SU-DHL-6 (cell line): Measurements from ENCODE around the gene EPC1.
"Not testable (repeated sequence)": the region's sequence is repeated elsewhere in the genome, so short reads cannot be mapped to it uniquely, and the experiment has no call there.

Source experiments
- H2AFZ ChIP-seq: fragments of 200-600 bp; sonication (generic); 2 replicates; pipeline ENCODE4 v1.6.1; 2014; ENCODE audit warnings: low read depth, mild to moderate bottlenecking, moderate library complexity, mixed read lengths, antibody characterized with exemption, low read length; ENCODE audit not compliant: severe bottlenecking
- H3F3A ChIP-seq: fragments of 200-600 bp; shearing (Covaris generic); 2 replicates; pipeline ENCODE4 v1.6.0; 2016; ENCODE audit warnings: antibody characterized with exemption, mild to moderate bottlenecking; ENCODE audit not compliant: insufficient read depth
- H3K27ac ChIP-seq: fragments of 200-600 bp; sonication (generic); 2 replicates; pipeline ENCODE4 v1.5.1; 2016; ENCODE audit warnings: low read depth, mild to moderate bottlenecking, low read length, moderate library complexity, mixed read lengths
- H3K27me3 ChIP-seq: fragments of 200-600 bp; sonication (generic), shearing (Covaris generic); 2 replicates; pipeline ENCODE4 v1.6.0; 2014; ENCODE audit warnings: mild to moderate bottlenecking, low read length
- H3K36me3 ChIP-seq: fragments of 200-600 bp; sonication (generic); 2 replicates; pipeline ENCODE4 v1.6.1; 2014; ENCODE audit warnings: mild to moderate bottlenecking, low read length, mixed read lengths
- H3K4me2 ChIP-seq: fragments of 300-600, 200-600 bp; shearing (Covaris generic), sonication (generic); 2 replicates; pipeline ENCODE4 v1.6.0; 2014; ENCODE audit warnings: low read length, low read depth, mild to moderate bottlenecking; ENCODE audit not compliant: poor library complexity, severe bottlenecking
- H3K4me3 ChIP-seq: fragments of 200-600 bp; sonication (generic); 2 replicates; pipeline ENCODE4 v1.5.1; 2014; ENCODE audit warnings: antibody characterized with exemption, low read length, mild to moderate bottlenecking, mixed read lengths; ENCODE audit not compliant: insufficient read depth, poor library complexity, severe bottlenecking
- H3K79me2 ChIP-seq: fragments of 200-600 bp; sonication (generic); 2 replicates; pipeline ENCODE4 v1.6.1; 2014; ENCODE audit warnings: mild to moderate bottlenecking, low read length, moderate library complexity; ENCODE audit not compliant: insufficient read depth
- H3K9ac ChIP-seq: fragments of 200-600 bp; sonication (generic); 2 replicates; pipeline ENCODE4 v1.7.0; 2014; ENCODE audit warnings: mild to moderate bottlenecking, low read length
- H3K9me2 ChIP-seq: fragments of 200-600 bp; sonication (generic); replicated peaks from 2 replicates; pipeline ENCODE4 v1.6.1; 2014; ENCODE audit warnings: low read length; ENCODE audit not compliant: insufficient read depth
- H3K9me3 ChIP-seq: fragments of 200-600 bp; sonication (generic); 2 replicates; pipeline ENCODE4 v1.6.1; 2014; ENCODE audit warnings: low read length, mixed read lengths; ENCODE audit not compliant: insufficient read depth
- H4K20me1 ChIP-seq: fragments of 200-600 bp; sonication (generic); 2 replicates; pipeline ENCODE4 v1.6.1; 2014; ENCODE audit warnings: low read depth, mild to moderate bottlenecking, antibody characterized with exemption, low read length, moderate library complexity, mixed read lengths
- EZH2phosphoT487 ChIP-seq: fragments of 200-600 bp; sonication (generic), shearing (Covaris generic); conservative IDR thresholded peaks from 2 replicates; pipeline ENCODE4 v1.6.1; 2018; ENCODE audit warnings: mild to moderate bottlenecking, antibody characterized with exemption, low read length, moderate library complexity, mixed read lengths
- TF ChIP-seq, protein P1 (sequence below): fragments of 200-600 bp; sonication (generic); IDR thresholded peaks from one replicate; pipeline ENCODE4 v1.5.1; 2017; ENCODE audit warnings: antibody characterized with exemption, mild to moderate bottlenecking, low read length, moderate library complexity; ENCODE audit not compliant: insufficient read depth, poor library complexity, severe bottlenecking

The EPC1 gene

DNA sequence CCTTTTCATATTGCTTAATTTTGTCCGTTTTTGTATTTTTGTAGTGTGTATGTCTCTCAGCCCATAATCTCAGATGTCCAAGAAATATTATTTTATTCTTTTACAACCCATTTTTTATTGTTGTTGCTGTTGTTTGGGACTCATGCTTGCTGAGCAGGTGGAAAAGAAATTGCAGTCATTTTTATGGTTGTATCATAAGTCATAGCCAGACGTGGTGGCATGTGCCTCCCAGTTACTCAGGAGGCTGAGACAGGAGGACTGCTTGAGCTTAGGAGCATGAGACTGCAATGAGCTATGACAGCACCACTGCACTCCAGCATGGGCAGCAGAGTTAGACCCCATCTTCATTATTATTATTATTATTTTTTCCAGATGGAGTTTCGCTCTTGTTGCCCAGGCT, 117.8 kb downstream of the EPC1 start:
- TF ChIP-seq EZH2phosphoT487, result no peak
- TF ChIP-seq, protein P1, sequence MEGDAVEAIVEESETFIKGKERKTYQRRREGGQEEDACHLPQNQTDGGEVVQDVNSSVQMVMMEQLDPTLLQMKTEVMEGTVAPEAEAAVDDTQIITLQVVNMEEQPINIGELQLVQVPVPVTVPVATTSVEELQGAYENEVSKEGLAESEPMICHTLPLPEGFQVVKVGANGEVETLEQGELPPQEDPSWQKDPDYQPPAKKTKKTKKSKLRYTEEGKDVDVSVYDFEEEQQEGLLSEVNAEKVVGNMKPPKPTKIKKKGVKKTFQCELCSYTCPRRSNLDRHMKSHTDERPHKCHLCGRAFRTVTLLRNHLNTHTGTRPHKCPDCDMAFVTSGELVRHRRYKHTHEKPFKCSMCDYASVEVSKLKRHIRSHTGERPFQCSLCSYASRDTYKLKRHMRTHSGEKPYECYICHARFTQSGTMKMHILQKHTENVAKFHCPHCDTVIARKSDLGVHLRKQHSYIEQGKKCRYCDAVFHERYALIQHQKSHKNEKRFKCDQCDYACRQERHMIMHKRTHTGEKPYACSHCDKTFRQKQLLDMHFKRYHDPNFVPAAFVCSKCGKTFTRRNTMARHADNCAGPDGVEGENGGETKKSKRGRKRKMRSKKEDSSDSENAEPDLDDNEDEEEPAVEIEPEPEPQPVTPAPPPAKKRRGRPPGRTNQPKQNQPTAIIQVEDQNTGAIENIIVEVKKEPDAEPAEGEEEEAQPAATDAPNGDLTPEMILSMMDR, result no peak
- H3K9me2 ChIP-seq, result no peaks in the 10 kb centered on the region
- H3K4me2 ChIP-seq, result no peak overlapping the region
- no peak overlapping the region for H2AFZ ChIP-seq
- no peaks in the 10 kb centered on the region for H4K20me1 ChIP-seq
- H3K79me2 ChIP-seq, result no peaks in the 10 kb centered on the region
- no peaks in the 10 kb centered on the region for H3K27me3 ChIP-seq
- no peak overlapping the region for H3K27ac ChIP-seq
- no peaks in the 10 kb centered on the region for H3K9me3 ChIP-seq
- H3K9ac ChIP-seq, result no peak overlapping the region
- no peaks in the 10 kb centered on the region for H3F3A ChIP-seq
- H3K36me3 ChIP-seq, result no peaks in the 10 kb centered on the region
- no peak overlapping the region for H3K4me3 ChIP-seq

DNA sequence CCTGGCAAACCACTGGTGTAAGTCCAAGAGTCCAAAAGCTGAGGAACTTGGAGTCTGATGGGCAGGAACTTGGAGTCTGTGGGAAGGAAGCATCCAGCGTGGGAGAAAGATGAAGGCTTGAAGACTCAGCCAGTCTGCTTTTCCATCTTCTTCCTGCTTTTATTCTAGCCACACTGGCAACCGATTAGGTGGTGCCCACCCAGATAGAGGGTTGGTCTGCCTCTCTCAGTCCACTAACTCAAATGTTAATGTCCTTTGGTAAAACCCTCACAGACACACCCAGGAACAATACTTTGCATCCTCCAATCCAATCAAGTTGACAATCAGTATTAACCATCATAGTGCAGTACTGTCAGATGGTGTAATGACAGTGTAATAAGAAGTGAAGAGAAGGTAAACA, 119.2 kb downstream of the EPC1 start:
- no peaks in the 10 kb centered on the region for H3K79me2 ChIP-seq
- H4K20me1 ChIP-seq, result no peaks in the 10 kb centered on the region
- H3K9me3 ChIP-seq, result no peaks in the 10 kb centered on the region
- no peak overlapping the region for H3K9ac ChIP-seq
- no peaks in the 10 kb centered on the region for H3F3A ChIP-seq
- H3K9me2 ChIP-seq, result no peaks in the 10 kb centered on the region
- H3K27ac ChIP-seq, result no peak overlapping the region
- H2AFZ ChIP-seq, result no peak overlapping the region
- no peak overlapping the region for H3K4me2 ChIP-seq
- TF ChIP-seq, protein P1, result no peak
- no peak for TF ChIP-seq EZH2phosphoT487
- H3K36me3 ChIP-seq, result no peaks in the 10 kb centered on the region
- no peaks in the 10 kb centered on the region for H3K27me3 ChIP-seq
- H3K4me3 ChIP-seq, result no peak overlapping the region

DNA sequence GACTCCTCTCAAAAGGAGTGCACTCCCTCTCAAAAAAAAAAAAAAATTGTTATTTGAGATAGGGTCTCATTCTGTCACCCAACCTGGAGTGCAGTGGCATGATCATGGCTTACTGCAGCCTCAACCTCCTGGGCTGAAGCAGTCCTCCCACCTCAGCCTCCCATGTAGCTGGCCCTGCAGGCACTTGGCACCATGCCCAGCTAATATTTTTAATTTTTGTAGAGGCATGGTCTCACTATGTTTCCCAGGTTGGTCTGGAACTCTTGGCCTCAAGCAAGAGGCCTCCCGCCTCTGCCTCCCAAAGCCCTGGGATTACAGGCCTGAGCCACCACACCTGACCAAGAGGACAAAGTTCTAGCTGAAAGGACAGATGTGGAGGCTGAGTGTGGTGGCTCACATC, 120.3 kb downstream of the EPC1 start:
- no peaks in the 10 kb centered on the region for H3K79me2 ChIP-seq
- H3K27me3 ChIP-seq, result no peaks in the 10 kb centered on the region
- no peak overlapping the region for H3K4me2 ChIP-seq
- no peak for TF ChIP-seq EZH2phosphoT487
- TF ChIP-seq, protein P1, result no peak
- H4K20me1 ChIP-seq, result no peaks in the 10 kb centered on the region
- no peak overlapping the region for H2AFZ ChIP-seq
- no peak overlapping the region for H3K27ac ChIP-seq
- no peak overlapping the region for H3K9ac ChIP-seq
- H3F3A ChIP-seq, result no peaks in the 10 kb centered on the region
- H3K9me3 ChIP-seq, result no peaks in the 10 kb centered on the region
- H3K9me2 ChIP-seq, result no peaks in the 10 kb centered on the region
- no peaks in the 10 kb centered on the region for H3K36me3 ChIP-seq
- H3K4me3 ChIP-seq, result no peak overlapping the region

DNA sequence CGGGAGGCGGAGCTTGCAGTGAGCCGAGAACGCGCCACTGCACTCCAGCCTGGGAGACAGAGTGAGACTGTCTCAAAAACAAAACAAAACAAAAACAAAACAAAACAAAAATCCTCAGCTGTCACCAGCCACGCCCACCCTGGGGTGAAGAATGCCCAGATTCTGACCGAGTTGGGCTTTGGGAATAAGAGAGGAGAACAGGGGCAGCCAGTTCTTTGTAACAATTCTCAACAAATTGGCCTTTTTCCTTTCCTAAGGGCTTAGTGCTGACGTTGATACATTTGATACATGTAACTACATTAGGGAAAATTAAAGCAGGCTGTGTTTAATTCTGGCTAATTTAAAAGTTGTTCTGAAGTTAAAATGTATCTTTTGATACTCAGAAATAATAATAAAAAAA, 121.0 kb downstream of the EPC1 start:
- H3K9me3 ChIP-seq, result no peaks in the 10 kb centered on the region
- no peak overlapping the region for H2AFZ ChIP-seq
- H3K36me3 ChIP-seq, result no peaks in the 10 kb centered on the region
- no peaks in the 10 kb centered on the region for H3F3A ChIP-seq
- no peak overlapping the region for H3K27ac ChIP-seq
- TF ChIP-seq EZH2phosphoT487, result no peak
- no peaks in the 10 kb centered on the region for H3K27me3 ChIP-seq
- no peak overlapping the region for H3K9ac ChIP-seq
- H4K20me1 ChIP-seq, result no peaks in the 10 kb centered on the region
- H3K79me2 ChIP-seq, result no peaks in the 10 kb centered on the region
- no peak overlapping the region for H3K4me2 ChIP-seq
- no peak overlapping the region for H3K4me3 ChIP-seq
- no peaks in the 10 kb centered on the region for H3K9me2 ChIP-seq

DNA sequence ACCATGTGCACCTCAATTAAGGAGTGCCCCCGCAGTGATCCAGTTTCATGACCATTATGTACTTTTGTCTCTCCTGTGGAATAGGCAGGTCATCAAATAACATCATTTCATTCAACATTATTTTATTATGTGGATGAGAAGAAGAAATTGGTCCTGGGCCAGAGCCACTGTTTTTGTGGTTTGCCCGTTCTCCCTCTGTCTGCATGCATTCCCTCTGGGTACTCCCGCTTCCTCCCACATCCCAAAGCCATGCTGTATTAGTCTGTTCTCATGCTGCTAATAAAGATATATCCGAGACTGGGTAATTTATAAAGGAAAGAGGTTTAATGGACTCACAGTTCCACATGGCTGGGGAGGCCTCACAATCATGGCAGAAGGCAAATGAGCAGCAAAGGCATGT, 124.6 kb downstream of the EPC1 start:
- not testable (repeated sequence) for H3K4me3 ChIP-seq, H2AFZ ChIP-seq, H3K27ac ChIP-seq, H3K9me3 ChIP-seq, H3K9me2 ChIP-seq, H3K4me2 ChIP-seq, H3K27me3 ChIP-seq, H3K79me2 ChIP-seq, H3K36me3 ChIP-seq, H3F3A ChIP-seq, H3K9ac ChIP-seq, H4K20me1 ChIP-seq

DNA sequence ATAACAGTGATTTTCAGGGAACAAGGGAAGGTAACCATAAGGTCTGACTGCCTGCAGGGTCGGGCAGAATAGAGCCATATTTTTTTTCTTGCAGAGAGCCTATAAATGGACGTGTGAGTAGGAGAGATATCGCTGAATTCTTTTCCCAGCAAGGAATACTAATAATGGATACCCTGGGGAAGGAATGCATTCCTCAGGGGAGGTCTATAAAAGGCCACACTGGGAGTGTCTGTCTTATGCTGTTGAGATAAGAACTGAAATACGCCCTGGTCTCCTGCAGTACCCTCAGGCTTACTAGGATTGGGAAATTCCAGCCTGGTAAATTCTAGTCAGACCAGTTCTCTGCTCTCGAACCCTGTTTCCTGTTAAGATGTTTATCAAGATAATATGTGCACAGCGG, 127.8 kb downstream of the EPC1 start:
- not testable (repeated sequence) for H3K27ac ChIP-seq, H3K9ac ChIP-seq, H2AFZ ChIP-seq, H3K9me3 ChIP-seq, H3K4me3 ChIP-seq, H3F3A ChIP-seq, H3K27me3 ChIP-seq, H3K36me3 ChIP-seq, H4K20me1 ChIP-seq, H3K4me2 ChIP-seq, H3K9me2 ChIP-seq, H3K79me2 ChIP-seq
